Adipocyte (in vitro differentiated cells): ENCODE results near the gene MORC2.
A peak's percentile ranks its signal among the peaks of the same experiment; 100 is the strongest.

Experiments
- DNase-seq: peaks from one replicate; pipeline ENCODE4 v3.0.0-alpha.2; 2015; ENCODE audit warnings: low read depth
- H3K27me3 ChIP-seq: replicated peaks from 2 replicates; pipeline ENCODE4 v1.7.0; 2013; ENCODE audit warnings: mild to moderate bottlenecking, low read length, moderate library complexity; ENCODE audit not compliant: control insufficient read depth, insufficient read depth
- H3K36me3 ChIP-seq: 2 replicates; pipeline ENCODE4 v1.7.0; 2013; ENCODE audit warnings: low read length, mild to moderate bottlenecking, moderate library complexity; ENCODE audit not compliant: control insufficient read depth, insufficient read depth, severe bottlenecking
- H3K4me1 ChIP-seq: 2 replicates; pipeline ENCODE4 v1.7.0; 2013; ENCODE audit warnings: mild to moderate bottlenecking, low read length, moderate library complexity; ENCODE audit not compliant: control insufficient read depth, insufficient read depth
- H3K4me3 ChIP-seq: 2 replicates; pipeline ENCODE4 v1.7.0; 2013; ENCODE audit warnings: mild to moderate bottlenecking, low read length, moderate library complexity
- H3K9ac ChIP-seq: 2 replicates; pipeline ENCODE4 v1.7.0; 2013; ENCODE audit warnings: mild to moderate bottlenecking, low read length, moderate library complexity
- H3K9me3 ChIP-seq: 2 replicates; pipeline ENCODE4 v1.7.0; 2013; ENCODE audit warnings: mild to moderate bottlenecking, low read length, moderate library complexity; ENCODE audit not compliant: control insufficient read depth

Gene MORC2

DNA sequence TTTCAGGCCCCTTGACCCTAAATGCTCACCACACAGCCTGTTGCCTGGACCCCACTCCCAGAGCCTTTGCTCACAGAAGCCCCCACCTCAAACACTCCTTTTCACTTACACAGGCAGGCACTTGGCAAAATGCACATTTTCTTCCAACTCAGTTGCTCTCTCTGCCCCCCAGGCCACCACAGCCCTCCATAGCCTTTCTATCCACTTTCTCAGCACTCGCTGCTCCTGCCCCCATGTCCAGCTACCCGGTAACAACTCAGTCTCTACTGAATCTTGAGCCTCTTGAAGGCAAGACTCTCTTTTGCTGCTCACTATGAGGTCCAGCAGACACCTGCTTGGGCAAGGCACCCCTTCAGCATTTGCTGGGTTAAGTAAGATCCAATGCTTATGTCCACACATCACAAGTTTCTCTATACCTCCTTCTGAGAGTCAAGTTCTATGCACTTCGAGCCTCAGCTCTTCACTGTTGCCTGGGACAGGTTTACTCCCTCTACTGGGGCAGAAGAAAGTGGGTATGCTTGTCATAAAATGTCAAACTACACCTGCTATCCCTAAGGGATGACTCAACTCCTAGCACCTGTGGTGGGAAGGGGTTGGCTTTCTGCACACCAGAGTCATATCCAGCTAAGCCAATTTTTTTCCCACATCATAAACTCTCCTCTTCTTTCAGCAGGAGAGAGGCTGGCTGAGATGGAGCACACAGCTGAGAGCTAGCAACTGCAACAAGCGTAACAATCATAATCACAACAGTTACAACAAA is 36.9 kb downstream of the MORC2 start:
- Histone ChIP-seq H3K9ac (no peak overlapping the region), H3K9me3 (no peaks in the 10 kb centered on the region), H3K27me3 (no peaks in the 10 kb centered on the region), H3K4me3 (no peak overlapping the region), H3K4me1 (peaks cover 25% of the 10 kb centered on the region), H3K36me3 (peaks cover 94% of the 10 kb centered on the region)
- no peak for DNase-seq

DNA sequence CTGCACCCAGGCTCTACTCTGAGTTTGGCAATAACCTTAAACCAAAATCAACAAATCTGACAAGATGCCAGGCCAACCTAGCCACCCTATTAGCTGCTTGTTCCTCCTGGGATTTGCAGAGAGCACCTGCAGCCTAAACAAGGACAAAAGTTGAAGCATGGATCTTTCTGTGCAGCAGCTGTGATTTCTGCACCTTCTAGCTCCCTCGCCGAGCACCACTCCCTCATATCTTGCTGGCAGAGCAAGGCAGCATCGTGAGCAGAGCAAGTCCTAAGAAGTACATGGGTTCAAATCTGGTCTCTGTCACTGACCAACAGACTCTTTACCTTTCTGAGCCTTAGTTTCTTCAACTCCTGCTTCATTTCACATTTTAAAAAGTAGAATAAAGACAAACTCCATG is 38.3 kb downstream of the MORC2 start:
- Histone ChIP-seq H3K27me3 (no peaks in the 10 kb centered on the region), H3K9me3 (no peaks in the 10 kb centered on the region), H3K9ac (no peak overlapping the region), H3K36me3 (peaks cover 93% of the 10 kb centered on the region), H3K4me1 (peaks cover 25% of the 10 kb centered on the region), H3K4me3 (no peak overlapping the region)
- DNase-seq, result no peak

DNA sequence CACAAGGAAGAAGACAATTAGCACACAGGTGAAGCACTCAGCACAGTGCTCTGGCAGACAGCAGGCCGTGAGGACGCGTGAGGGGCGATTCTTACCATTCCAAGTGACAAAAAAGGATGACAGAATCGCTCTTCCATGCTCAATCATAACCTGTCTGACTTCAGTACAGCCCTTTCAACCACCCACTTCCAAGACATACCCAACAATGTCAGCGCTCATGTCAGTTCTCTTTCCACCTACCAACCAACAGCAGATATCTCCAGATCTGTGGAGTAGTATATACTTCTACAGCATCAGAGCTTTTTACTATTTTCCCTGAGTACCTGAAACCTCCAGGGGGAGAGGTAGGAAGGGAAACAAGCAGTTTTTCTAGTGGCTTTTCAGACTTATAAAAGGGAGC is 40.2 kb downstream of the MORC2 start:
- peaks cover 82% of the 10 kb centered on the region for H3K36me3 ChIP-seq

DNA sequence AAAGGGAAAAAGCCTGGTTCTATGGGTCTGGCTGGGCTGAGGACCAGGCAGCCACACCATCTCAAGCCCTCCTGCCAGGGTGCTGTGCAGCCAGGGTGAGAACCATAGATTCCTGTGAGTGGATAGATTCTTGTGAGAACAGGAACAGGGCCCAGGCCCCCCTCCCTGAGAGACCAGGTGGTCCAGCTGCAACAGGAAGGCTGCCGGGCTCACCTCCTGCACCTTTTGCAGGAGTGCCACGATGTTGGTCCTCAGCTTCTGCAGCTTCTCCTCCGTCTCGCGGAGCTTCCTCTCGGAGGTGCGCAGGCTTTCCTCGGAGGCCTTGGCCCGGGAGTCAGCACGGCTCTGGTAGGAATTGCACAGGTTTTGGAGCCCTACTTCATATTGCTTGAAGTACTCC is 40.8 kb downstream of the MORC2 start:
- H3K9me3 ChIP-seq, result no peaks in the 10 kb centered on the region
- no peak for DNase-seq
- peaks cover 76% of the 10 kb centered on the region for H3K36me3 ChIP-seq
- H3K9ac ChIP-seq, result no peak overlapping the region
- H3K27me3 ChIP-seq, result no peaks in the 10 kb centered on the region
- peaks cover 25% of the 10 kb centered on the region for H3K4me1 ChIP-seq
- H3K4me3 ChIP-seq, result no peak overlapping the region

More for the DNA sequence above, 40.2 kb downstream of the MORC2 start:
- H3K27me3 ChIP-seq, result no peaks in the 10 kb centered on the region
- peaks cover 25% of the 10 kb centered on the region for H3K4me1 ChIP-seq
- no peaks in the 10 kb centered on the region for H3K9me3 ChIP-seq
- DNase-seq, result no peak
- H3K9ac ChIP-seq, result no peak overlapping the region
- no peak overlapping the region for H3K4me3 ChIP-seq

DNA sequence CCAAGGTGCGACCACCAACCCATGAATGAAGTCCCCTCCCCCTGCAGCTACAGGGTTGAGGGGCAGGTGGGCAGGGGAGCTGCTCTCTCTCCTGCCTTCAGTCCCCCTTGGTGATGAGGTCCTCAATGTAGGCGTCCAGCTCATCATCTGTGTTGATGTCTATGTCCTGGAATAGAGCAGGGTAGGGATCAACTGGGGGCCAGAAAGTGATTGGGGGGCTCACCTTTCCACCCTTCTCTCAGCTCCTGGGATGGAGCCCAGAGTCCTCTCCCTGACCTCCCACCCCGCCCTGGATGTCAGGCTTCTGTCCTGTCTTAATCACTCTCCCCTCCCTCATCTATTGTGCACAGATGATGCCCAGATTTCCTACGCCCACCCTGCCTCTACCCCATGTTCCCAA is 41.9 kb downstream of the MORC2 start:
- Histone ChIP-seq H3K27me3 (no peaks in the 10 kb centered on the region), H3K36me3 (peaks cover 65% of the 10 kb centered on the region), H3K9ac (no peak overlapping the region), H3K4me1 (peaks cover 24% of the 10 kb centered on the region), H3K9me3 (no peaks in the 10 kb centered on the region), H3K4me3 (no peak overlapping the region)
- no peak for DNase-seq

DNA sequence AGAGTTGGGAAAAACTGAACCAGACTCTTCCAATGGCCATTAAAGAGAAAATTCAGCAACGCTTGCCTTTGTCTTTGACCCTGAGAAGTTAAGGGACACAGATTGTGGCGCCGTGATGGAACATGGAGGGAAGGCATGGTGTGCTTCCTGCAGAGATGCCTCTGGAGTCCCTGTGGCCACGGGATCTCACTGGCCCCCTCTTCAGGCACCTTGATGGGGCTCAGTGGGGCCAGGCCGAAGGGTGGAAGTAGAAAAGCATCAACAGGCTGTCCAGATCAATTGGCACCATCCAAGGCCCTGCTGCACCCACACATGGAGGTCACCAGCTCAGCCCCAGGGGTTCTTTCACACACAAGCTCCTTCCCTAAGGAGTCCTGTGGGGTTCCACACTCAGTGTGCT is 42.9 kb downstream of the MORC2 start:
- Histone ChIP-seq H3K4me1 (peaks cover 21% of the 10 kb centered on the region), H3K4me3 (no peak overlapping the region), H3K27me3 (no peaks in the 10 kb centered on the region), H3K9ac (no peak overlapping the region), H3K36me3 (peaks cover 54% of the 10 kb centered on the region), H3K9me3 (no peaks in the 10 kb centered on the region)
- DNase-seq, result no peak

DNA sequence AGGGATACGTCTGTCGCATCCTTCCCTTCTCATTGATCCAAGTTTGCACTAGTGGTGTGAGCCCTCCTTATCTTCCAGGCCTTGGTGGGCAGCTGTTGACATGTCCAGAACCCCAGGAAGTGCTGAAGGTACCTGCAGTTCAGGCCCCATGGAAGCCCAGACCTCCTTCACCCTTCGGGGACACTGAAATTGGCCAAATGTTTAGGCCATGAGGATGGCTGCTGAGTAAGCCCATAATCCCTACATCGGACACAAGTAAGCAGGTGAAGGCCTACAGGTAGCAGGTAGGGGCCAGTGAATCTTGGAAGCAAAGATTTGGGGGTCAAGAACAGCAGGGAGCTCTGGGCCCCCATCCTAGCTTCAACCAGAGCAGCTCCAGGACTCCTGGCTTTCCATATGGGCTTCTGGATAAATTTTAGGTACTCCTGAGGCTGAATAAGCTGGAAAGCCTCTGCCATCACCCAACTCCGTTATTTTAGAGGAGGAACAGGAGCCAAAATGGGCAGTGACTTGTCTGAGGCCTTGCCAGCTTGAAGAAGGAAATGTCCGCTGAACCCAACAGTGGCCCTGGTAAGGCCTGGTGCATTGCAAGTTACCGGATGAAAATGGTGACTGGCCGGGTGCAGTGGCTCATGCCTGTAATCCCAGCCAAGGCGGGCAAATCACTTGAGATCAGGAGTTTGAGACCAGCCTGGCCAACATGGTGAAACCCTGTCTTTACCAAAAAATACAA is 45.2 kb downstream of the MORC2 start:
- H3K9me3 ChIP-seq, result no peaks in the 10 kb centered on the region
- peaks cover 37% of the 10 kb centered on the region for H3K36me3 ChIP-seq
- H3K4me3 ChIP-seq, result no peak overlapping the region
- H3K9ac ChIP-seq, result no peak overlapping the region
- H3K27me3 ChIP-seq, result no peaks in the 10 kb centered on the region
- DNase-seq, result no peak
- H3K4me1 ChIP-seq, result peaks cover 10% of the 10 kb centered on the region

DNA sequence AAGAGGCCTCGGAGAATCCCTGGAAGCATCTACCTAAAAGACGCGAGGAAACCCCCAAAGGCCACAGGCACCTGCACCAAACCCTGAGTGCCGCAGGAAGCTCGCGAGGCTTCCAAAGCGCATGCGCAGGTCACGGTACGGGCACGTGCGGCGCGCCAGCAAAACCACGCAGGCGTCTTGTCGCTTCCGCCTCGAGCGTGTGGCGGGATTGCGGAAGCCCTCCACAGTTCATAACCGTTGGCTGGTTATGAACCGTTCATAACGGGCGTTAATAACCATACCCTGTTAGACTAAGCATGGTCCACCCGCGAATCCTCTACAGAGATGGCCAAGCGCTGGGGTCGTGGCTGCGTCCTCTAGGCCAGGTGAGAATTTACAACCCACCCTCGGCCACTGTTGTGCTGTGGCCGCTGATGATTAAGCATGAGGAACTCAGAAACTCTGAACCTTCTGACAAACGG is 46.4 kb downstream of the MORC2 start:
- Histone ChIP-seq H3K4me3 (peak overlapping the region; percentile 78), H3K36me3 (peaks cover 26% of the 10 kb centered on the region), H3K4me1 (peaks cover 10% of the 10 kb centered on the region), H3K9ac (peak overlapping the region; percentile 75), H3K27me3 (no peaks in the 10 kb centered on the region), H3K9me3 (no peaks in the 10 kb centered on the region)
- peak; percentile 57 for DNase-seq

DNA sequence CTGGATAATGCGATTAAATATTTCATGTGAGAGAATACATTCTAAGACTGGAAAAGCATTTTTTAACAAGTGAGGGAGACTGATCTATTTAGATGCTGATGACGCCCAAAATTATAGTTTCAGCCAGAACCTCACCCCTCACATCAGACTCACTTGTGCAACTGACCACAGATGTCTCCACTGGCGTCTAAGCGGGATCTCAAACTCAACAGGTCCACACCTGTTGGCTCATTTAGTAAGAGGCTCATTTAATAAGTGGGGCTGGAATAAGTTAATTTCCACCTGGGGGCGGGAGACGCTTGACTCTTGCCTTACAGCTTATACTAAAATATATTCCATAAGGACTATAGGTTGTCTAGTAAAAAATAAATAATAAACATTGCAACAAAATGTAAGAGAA is 47.5 kb downstream of the MORC2 start:
- Histone ChIP-seq H3K4me3 (peak overlapping the region; percentile 78), H3K27me3 (no peaks in the 10 kb centered on the region), H3K36me3 (peaks cover 16% of the 10 kb centered on the region), H3K9me3 (no peaks in the 10 kb centered on the region), H3K4me1 (peaks cover 10% of the 10 kb centered on the region), H3K9ac (peak overlapping the region; percentile 75)
- peak; percentile 8 for DNase-seq

DNA sequence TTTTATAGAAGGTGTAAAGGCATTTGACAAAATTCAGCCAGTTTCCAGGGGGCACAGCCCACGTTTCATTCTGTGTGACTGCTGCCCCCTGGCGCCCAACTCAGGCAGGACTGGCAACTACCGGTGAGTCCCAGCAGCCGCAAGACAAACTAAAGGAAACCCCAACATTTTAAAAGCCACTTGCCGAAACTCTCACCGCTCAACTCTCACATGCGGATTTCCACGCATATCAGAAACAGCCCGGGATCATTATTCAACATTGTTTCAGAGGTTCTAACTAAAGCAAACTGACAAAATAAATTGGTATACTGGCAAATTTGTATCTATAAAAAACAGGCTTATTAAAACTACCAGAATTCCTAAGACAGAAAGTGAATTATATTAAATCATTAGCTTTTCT is 48.2 kb downstream of the MORC2 start:
- peak; percentile 92 for DNase-seq
- Histone ChIP-seq H3K27me3 (no peaks in the 10 kb centered on the region), H3K4me3 (no peak overlapping the region), H3K4me1 (peaks cover 10% of the 10 kb centered on the region), H3K9ac (no peak overlapping the region), H3K9me3 (peaks cover 6% of the 10 kb centered on the region), H3K36me3 (peaks cover 9% of the 10 kb centered on the region)

DNA sequence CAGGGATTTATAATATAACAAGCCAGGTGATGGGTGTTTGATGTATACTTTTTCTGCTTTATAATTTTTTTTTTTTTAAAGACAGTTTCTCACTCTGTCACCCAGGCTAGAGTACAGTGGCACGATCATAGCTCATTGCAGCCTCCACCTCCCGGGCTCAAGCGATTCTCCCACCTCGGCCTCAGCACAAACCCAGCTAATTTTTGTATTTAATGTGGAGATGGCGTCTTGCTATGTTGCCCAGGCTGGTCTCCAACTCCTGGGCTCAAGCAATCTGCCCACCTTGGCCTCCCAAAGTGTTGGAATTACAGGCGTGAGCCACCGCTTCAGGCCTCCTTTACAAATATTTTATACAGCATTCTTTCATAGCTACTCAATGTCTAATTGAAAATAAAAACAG is 48.6 kb downstream of the MORC2 start:
- H3K9ac ChIP-seq, result no peak overlapping the region
- H3K27me3 ChIP-seq, result no peaks in the 10 kb centered on the region
- peaks cover 10% of the 10 kb centered on the region for H3K4me1 ChIP-seq
- no peak overlapping the region for H3K4me3 ChIP-seq
- peaks cover 7% of the 10 kb centered on the region for H3K9me3 ChIP-seq
- peaks cover 5% of the 10 kb centered on the region for H3K36me3 ChIP-seq
- no peak for DNase-seq
